Progenitor cell of endocrine pancreas (in vitro differentiated cells): ENCODE results near the gene CELF1. TPM values are rescaled to one million over a fixed set of nuclear protein-coding genes. Genes with fewer than 3 reads are reported as not detected.

ENCODE experiments used
- DNase-seq: peaks from one replicate; pipeline ENCODE4 v3.0.0; 2021; ENCODE audit warnings: low spot score; ENCODE audit not compliant: unreplicated experiment
- H3K27ac Mint-ChIP-seq: 2 replicates; pipeline ENCODE4 v1.8.0; 2021; ENCODE audit warnings: mild to moderate bottlenecking, moderate library complexity, mixed read lengths
- H3K27me3 Mint-ChIP-seq: 2 replicates; pipeline ENCODE4 v1.8.0; 2021; ENCODE audit warnings: mixed read lengths
- H3K36me3 Mint-ChIP-seq: 2 replicates; pipeline ENCODE4 v1.8.0; 2022; ENCODE audit warnings: mixed read lengths; ENCODE audit not compliant: insufficient read depth
- H3K4me1 Mint-ChIP-seq: 2 replicates; pipeline ENCODE4 v1.8.0; 2021; ENCODE audit warnings: low read depth, mixed read lengths
- H3K4me3 Mint-ChIP-seq: 2 replicates; pipeline ENCODE4 v1.8.0; 2021; ENCODE audit warnings: low read depth, mild to moderate bottlenecking, moderate library complexity, mixed read lengths
- H3K9me3 Mint-ChIP-seq: 2 replicates; pipeline ENCODE4 v1.8.0; 2021; ENCODE audit warnings: low read depth, mixed read lengths
- total RNA-seq: library from RNA; stranded (reverse); gene quantifications from 2 replicates; pipeline ENCODE4 v1.2.1, GENCODE V29; 2021
- TF ChIP-seq, protein P1 (sequence below): fragments of 200-600 bp; sonication (generic); IDR thresholded peaks from one replicate; pipeline ENCODE4 v1.5.0; 2021; ENCODE audit warnings: antibody characterized with exemption, mild to moderate bottlenecking; ENCODE audit not compliant: unreplicated experiment

Gene CELF1
- total RNA-seq, 1 donor from 2014 or later = 161 TPM

DNA sequence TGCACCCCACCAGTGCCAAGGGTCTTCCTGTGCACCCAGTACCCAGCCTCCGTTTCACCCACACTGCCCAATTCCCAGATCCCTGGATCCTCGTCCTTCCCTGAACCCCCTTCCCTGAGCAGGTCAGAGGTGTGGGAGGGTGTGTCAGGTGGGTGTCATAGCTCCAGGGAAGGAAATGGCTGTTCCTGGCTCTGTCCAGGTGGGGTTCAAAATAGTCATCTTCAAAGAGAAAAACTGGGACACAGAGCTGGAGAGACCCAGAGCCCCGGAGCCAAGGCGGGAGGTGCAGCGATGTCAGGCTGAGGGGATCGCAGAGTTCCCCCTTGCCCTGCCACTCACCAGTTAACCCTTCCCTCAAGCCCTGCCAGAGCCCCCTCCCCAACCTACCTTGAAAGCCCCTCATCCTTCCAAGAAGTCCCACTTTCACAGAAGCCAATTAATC lies 40.6 kb upstream of the CELF1 start:
- Mint-ChIP-seq H3K36me3 (no peaks in the 10 kb centered on the region), H3K27me3 (peaks cover 40% of the 10 kb centered on the region), H3K4me3 (peak overlapping the region; percentile 66), H3K27ac (no peak overlapping the region), H3K9me3 (no peaks in the 10 kb centered on the region), H3K4me1 (peaks cover 8% of the 10 kb centered on the region)
- DNase-seq = no peak
- TF ChIP-seq, protein P1, sequence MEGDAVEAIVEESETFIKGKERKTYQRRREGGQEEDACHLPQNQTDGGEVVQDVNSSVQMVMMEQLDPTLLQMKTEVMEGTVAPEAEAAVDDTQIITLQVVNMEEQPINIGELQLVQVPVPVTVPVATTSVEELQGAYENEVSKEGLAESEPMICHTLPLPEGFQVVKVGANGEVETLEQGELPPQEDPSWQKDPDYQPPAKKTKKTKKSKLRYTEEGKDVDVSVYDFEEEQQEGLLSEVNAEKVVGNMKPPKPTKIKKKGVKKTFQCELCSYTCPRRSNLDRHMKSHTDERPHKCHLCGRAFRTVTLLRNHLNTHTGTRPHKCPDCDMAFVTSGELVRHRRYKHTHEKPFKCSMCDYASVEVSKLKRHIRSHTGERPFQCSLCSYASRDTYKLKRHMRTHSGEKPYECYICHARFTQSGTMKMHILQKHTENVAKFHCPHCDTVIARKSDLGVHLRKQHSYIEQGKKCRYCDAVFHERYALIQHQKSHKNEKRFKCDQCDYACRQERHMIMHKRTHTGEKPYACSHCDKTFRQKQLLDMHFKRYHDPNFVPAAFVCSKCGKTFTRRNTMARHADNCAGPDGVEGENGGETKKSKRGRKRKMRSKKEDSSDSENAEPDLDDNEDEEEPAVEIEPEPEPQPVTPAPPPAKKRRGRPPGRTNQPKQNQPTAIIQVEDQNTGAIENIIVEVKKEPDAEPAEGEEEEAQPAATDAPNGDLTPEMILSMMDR = no peak

- H3K27me3 Mint-ChIP-seq = peaks cover 40% of the 10 kb centered on the region
Measured at GRCh38 chr11:47592970-47593369, 40.0 kb upstream of the CELF1 start.

DNA sequence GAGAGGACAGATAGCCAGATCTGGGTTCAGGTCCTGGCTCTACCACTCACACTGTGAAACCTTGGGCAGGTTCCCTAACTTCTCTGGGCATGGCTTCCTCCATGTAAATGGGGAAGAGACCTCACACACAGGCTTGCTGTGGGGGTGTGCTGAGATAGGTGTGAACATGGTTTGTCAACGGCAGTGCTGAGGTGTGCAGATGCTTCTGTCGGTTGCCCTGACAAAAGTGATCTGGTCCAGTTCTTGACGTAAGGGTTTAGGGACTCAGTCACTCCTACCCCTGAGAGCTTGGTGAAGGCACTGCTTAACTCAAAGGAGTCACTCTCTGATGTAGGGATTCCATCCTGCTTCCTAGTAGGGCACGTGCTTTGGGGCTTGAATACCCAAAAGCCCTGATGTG lies 39.3 kb upstream of the CELF1 start:
- H3K4me3 Mint-ChIP-seq = no peak overlapping the region
- TF ChIP-seq, protein P1 = no peak

More at GRCh38 chr11:47592970-47593369, 40.0 kb upstream of the CELF1 start:
- Mint-ChIP-seq H3K27ac (no peak overlapping the region), H3K4me3 (peak overlapping the region; percentile 66), H3K36me3 (no peaks in the 10 kb centered on the region), H3K9me3 (no peaks in the 10 kb centered on the region), H3K4me1 (peaks cover 8% of the 10 kb centered on the region)
- TF ChIP-seq, protein P1 = no peak
- no peak for DNase-seq

DNA sequence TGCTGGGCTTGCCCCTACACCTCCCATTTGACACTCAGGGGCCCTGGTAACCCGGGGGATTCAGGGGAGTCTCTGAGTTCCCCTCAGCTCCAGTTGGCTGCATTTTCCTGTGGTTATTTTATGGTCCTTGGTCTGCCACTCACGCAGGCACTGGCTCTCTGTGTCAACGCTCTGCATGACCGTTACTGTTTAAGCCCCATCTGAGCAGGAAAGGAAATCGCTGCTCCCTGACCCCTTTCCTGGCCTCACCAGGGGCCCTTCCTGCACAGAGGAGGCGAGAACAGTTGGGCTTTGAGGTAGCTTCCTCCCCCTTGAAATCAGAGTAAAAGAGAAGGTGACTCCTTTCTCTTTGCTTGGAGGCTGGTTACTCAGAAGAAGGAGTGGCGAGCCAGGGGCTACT lies 38.8 kb upstream of the CELF1 start:
- Mint-ChIP-seq H3K4me1 (peaks cover 8% of the 10 kb centered on the region), H3K9me3 (no peaks in the 10 kb centered on the region), H3K27ac (no peak overlapping the region), H3K27me3 (peaks cover 40% of the 10 kb centered on the region), H3K36me3 (no peaks in the 10 kb centered on the region), H3K4me3 (no peak overlapping the region)
- DNase-seq = no peak
- TF ChIP-seq, protein P1 = no peak

More for the DNA sequence above, 39.3 kb upstream of the CELF1 start:
- peaks cover 8% of the 10 kb centered on the region for H3K4me1 Mint-ChIP-seq
- no peaks in the 10 kb centered on the region for H3K9me3 Mint-ChIP-seq
- DNase-seq = no peak
- H3K27me3 Mint-ChIP-seq = peaks cover 40% of the 10 kb centered on the region
- H3K27ac Mint-ChIP-seq = no peak overlapping the region
- no peaks in the 10 kb centered on the region for H3K36me3 Mint-ChIP-seq

DNA sequence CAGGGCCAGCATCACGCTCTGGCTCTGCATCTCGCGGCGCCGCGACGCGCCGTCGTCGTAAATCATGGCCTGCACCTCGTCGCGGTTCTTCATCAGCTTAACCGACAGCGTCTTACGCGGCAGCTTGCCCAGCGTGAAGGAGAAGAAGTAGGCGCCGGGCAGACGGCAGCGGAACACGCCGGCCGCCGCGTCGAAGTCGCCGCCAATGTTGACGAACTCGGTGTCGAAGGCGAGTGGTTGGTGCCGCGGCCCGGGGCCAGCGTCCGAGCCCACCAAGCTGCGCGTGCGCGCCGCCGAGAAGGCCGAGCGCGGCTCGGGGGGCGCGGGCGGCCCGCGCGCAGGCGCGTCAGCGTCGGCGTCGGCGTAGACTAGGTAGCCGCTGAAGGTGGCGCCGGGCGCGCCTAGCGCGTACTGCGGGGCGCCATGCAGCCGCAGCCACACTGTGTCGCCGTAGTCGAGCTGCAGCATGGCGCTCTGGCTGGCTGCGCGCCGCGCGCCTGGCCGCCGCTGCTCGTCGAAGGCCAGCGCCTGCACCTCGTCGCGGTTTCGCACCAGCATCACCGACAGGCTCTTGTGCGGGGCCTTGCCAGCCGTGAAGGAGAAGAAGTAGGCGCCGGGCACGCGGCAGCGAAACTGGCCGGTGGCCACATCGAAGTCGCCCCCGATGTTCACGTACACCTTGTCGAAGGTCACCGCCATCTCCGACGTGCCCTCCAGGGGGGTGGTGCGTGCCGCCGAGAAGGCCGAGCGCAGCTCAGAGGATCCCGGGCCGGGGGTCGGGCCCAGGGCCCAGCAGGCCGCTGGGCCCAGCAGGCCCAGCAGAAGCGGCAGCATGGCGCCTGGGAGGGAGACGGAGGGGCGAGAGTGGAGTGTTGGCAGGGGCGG lies 37.3 kb upstream of the CELF1 start:
- peaks cover 32% of the 10 kb centered on the region for H3K27me3 Mint-ChIP-seq
- no peaks in the 10 kb centered on the region for H3K9me3 Mint-ChIP-seq
- no peaks in the 10 kb centered on the region for H3K36me3 Mint-ChIP-seq
- TF ChIP-seq, protein P1 = no peak
- peaks cover 8% of the 10 kb centered on the region for H3K4me1 Mint-ChIP-seq
- no peak overlapping the region for H3K4me3 Mint-ChIP-seq
- no peak for DNase-seq
- H3K27ac Mint-ChIP-seq = no peak overlapping the region
